ENCODE measurements around the gene GPR158. TPM values are rescaled to one million over a fixed set of nuclear protein-coding genes. Genes with fewer than 3 reads are reported as not detected.

Gene GPR158
- total RNA-seq, 2 experiments from 2014 or later = not detected

DNA sequence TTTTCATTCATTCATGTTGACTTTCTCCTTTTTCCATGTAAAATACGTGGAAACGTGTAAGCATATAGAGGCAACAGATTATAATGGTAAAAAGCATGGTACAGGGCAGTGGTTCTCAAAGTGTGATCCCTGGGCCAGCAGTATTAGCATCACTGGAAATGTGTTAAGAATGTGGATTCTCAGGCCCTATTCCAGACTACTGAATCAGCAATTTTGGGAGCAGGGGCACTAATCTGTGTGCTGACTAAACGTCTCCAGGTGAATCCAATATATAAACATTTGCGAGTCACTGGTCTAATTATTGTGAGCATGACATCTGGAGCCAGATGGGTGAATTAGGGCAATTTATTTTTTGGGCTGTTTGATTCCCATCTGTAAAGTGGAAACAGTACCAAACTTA, 5.1 kb upstream of the GPR158 start:
- TF ChIP-seq EZH2phosphoT487 (IDR thresholded peaks at IDR 0.05; ENCODE audit: borderline replicate concordance, low read depth, low read length) = no peak
- TF ChIP-seq, protein P1, sequence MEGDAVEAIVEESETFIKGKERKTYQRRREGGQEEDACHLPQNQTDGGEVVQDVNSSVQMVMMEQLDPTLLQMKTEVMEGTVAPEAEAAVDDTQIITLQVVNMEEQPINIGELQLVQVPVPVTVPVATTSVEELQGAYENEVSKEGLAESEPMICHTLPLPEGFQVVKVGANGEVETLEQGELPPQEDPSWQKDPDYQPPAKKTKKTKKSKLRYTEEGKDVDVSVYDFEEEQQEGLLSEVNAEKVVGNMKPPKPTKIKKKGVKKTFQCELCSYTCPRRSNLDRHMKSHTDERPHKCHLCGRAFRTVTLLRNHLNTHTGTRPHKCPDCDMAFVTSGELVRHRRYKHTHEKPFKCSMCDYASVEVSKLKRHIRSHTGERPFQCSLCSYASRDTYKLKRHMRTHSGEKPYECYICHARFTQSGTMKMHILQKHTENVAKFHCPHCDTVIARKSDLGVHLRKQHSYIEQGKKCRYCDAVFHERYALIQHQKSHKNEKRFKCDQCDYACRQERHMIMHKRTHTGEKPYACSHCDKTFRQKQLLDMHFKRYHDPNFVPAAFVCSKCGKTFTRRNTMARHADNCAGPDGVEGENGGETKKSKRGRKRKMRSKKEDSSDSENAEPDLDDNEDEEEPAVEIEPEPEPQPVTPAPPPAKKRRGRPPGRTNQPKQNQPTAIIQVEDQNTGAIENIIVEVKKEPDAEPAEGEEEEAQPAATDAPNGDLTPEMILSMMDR (conservative IDR thresholded peaks at IDR 0.05; ENCODE audit: low read length) = no peak
- Histone ChIP-seq H3K9me3 (ENCODE audit: low read length) (no peaks in the 10 kb centered on the region), H3K4me3 (ENCODE audit: low read depth, low read length, poor library complexity, severe bottlenecking) (no peak overlapping the region), H3K27ac (ENCODE audit: low read depth, low read length, poor library complexity, severe bottlenecking) (no peak overlapping the region), H3K4me1 (ENCODE audit: insufficient read depth, low read length, poor library complexity, severe bottlenecking) (no peaks in the 10 kb centered on the region), H3K9me2 (ENCODE audit: insufficient read depth, low read length) (no peaks in the 10 kb centered on the region), H3K36me3 (ENCODE audit: insufficient read depth, low read length) (no peaks in the 10 kb centered on the region), H2AFZ (ENCODE audit: low read length) (no peak overlapping the region), H3K79me2 (ENCODE audit: insufficient read depth, low read depth, low read length) (no peaks in the 10 kb centered on the region), H4K20me1 (ENCODE audit: insufficient read depth, low read length) (no peaks in the 10 kb centered on the region), H3K4me2 (ENCODE audit: low read length) (no peak overlapping the region)
- intact Hi-C loops (cut with micrococcal nuclease; ENCODE audit: unreplicated experiment) = no loop called here
- no TSS peak for BruUV-seq (replicated peaks)
- DNase-seq (ENCODE audit: low spot score) = no peak
- CTCF ChIA-PET (ENCODE audit: unreplicated experiment) = no interaction called here
- POLR2A ChIA-PET = no interaction called here

GRCh38 chr10:25170627-25171026, 4.2 kb upstream of the GPR158 start:
- no peak for DNase-seq (ENCODE audit: low spot score)
- Histone ChIP-seq H3K4me3 (ENCODE audit: low read depth, low read length, poor library complexity, severe bottlenecking) (no peak overlapping the region), H3K36me3 (ENCODE audit: insufficient read depth, low read length) (no peaks in the 10 kb centered on the region), H3K27ac (ENCODE audit: low read depth, low read length, poor library complexity, severe bottlenecking) (no peak overlapping the region), H3K9me2 (ENCODE audit: insufficient read depth, low read length) (no peaks in the 10 kb centered on the region), H3K9me3 (ENCODE audit: low read length) (no peaks in the 10 kb centered on the region), H3K4me1 (ENCODE audit: insufficient read depth, low read length, poor library complexity, severe bottlenecking) (no peaks in the 10 kb centered on the region), H4K20me1 (ENCODE audit: insufficient read depth, low read length) (no peaks in the 10 kb centered on the region), H3K79me2 (ENCODE audit: insufficient read depth, low read depth, low read length) (no peaks in the 10 kb centered on the region), H3K4me2 (ENCODE audit: low read length) (no peak overlapping the region), H2AFZ (ENCODE audit: low read length) (no peak overlapping the region)
- intact Hi-C loops (cut with micrococcal nuclease; ENCODE audit: unreplicated experiment) = no loop called here
- no TSS peak for BruUV-seq (replicated peaks)
- ChIA-PET POLR2A (no interaction called here), CTCF (ENCODE audit: unreplicated experiment) (no interaction called here)
- TF ChIP-seq EZH2phosphoT487 (IDR thresholded peaks at IDR 0.05; ENCODE audit: borderline replicate concordance, low read depth, low read length) = no peak
- TF ChIP-seq, protein P1 (conservative IDR thresholded peaks at IDR 0.05; ENCODE audit: low read length) = no peak

GRCh38 chr10:25175527-25176420, 973 bp downstream of the GPR158 start:
- DNase-seq (ENCODE audit: low spot score) = no peak
- TF ChIP-seq EZH2phosphoT487 (IDR thresholded peaks at IDR 0.05; ENCODE audit: borderline replicate concordance, low read depth, low read length) = no peak
- TF ChIP-seq, protein P1 (conservative IDR thresholded peaks at IDR 0.05; ENCODE audit: low read length) = no peak
- Histone ChIP-seq H3K9me3 (ENCODE audit: low read length) (no peaks in the 10 kb centered on the region), H3K9me2 (ENCODE audit: insufficient read depth, low read length) (no peaks in the 10 kb centered on the region), H4K20me1 (ENCODE audit: insufficient read depth, low read length) (no peaks in the 10 kb centered on the region), H3K27ac (ENCODE audit: low read depth, low read length, poor library complexity, severe bottlenecking) (no peak overlapping the region), H3K79me2 (ENCODE audit: insufficient read depth, low read depth, low read length) (no peaks in the 10 kb centered on the region), H3K4me2 (ENCODE audit: low read length) (no peak overlapping the region), H3K4me1 (ENCODE audit: insufficient read depth, low read length, poor library complexity, severe bottlenecking) (no peaks in the 10 kb centered on the region), H2AFZ (ENCODE audit: low read length) (no peak overlapping the region), H3K4me3 (ENCODE audit: low read depth, low read length, poor library complexity, severe bottlenecking) (no peak overlapping the region), H3K36me3 (ENCODE audit: insufficient read depth, low read length) (no peaks in the 10 kb centered on the region)
- CTCF ChIA-PET (ENCODE audit: unreplicated experiment) = no interaction called here
- intact Hi-C loops (cut with micrococcal nuclease; ENCODE audit: unreplicated experiment) = no loop called here
- no TSS peak for BruUV-seq (replicated peaks)
- POLR2A ChIA-PET = no interaction called here

All from OCI-LY7 (cell line).